GM20431 (cell line): ENCODE data around the gene FANCG.

Experiments used
- in situ Hi-C: fragments of 300-500 bp; cut with MseI, MboI; formaldehyde crosslinking; loops from one replicate; pipeline ENCODE4 v1.15.0; 2020; ENCODE audit warnings: low sequenced_read_pairs; ENCODE audit not compliant: unreplicated experiment

FANCG gene

DNA sequence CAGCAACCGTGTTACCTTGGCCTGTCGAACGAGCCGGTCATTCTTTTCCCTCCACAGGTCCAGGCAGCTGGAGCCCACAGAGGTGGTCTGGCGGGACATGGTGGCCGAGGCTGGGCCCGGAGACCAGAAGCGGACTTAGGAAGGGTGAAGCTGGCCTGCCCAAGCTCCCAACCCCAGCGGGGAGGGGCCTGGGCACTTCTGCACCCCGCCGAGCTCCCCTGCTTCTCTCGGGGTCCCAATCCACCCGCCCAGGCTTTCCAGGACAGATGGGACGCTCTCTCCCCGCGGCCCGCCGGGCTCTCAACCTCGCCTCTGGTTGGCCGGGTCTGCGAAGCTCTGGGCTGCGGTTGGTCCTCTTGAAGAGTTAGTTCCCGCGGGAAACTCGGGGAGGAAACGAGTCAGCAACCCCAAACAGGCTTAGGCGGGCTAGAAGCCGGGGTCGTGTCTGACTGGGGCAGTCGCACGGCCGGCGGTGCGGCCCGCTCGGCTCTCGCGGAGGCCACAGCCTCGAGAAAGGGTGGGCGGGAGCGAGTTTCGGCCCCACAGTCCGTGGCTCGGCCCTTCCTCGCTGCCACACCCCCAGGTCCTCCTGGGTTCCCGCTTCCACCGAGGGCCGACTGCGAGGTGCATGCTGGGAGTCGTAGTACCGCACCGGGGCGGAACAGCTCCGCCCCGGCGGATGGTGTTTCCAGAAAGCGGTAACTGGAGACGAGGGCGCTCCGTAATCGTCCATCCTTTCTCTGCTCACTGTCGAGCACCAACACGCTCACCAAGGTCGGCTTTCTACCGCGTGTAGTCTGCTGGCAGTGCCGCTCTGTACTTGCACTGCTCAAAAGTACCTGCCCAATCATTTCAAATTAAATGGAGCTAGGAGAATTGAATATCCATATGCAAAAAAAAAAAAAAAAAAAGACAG is at the start of gene FANCG:
TSS of gene FANCG (minus strand) at position 517 of the 916 bp plus-strand sequence. CDS start at position 99, 418 bp downstream.
- in situ Hi-C loops: no loop called here

DNA sequence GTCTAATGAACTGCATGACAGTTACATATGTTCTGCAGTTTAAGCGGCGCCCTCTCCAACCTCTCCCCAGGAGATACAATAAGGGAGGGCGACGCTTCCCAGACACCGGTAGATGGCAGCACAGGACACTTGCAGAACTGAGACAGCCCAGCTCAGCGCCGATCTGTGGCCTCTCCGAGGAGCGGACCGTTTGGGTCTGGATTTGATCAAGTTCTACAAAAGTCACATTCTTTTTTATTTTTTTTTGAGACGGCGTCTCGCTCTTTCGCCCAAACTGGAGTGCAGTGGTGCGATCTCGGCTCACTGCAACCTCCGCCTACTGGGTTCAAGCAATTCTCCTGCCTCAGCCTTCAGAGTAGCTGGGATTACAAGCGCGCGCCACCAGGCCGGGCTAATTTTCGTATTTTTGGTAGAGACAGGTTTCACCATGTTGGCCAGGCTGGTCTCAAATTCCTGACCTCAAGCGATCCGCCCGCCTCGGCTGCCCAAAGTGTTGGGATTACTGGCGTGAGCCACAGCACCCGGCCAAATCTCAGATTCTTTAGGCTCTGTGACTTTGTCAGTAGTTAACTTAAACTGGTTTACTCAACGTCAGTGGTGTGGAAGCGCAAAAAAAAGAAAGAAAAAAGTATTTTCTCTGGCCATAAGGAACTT is 37.3 kb upstream of the FANCG start:
- in situ Hi-C loops: no loop called here

DNA sequence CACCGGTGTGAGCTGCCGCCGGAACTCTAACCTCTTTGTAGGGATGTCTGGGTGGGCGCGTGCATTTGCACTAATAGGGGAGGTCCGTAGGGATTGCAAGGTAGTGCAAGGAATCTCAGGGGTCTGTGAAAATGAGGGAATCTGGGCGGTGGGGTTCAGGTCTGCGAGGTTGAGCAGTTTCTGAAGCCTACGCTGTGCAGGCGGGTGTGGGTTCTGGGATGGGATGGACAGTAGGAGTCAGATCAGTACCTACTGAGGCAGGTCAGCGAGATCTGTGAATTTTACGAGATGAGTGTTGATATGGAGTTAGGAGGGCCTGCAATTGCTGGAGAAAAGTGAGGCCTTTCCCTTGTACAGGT is 36.8 kb upstream of the FANCG start:
- in situ Hi-C loops: no loop called here

DNA sequence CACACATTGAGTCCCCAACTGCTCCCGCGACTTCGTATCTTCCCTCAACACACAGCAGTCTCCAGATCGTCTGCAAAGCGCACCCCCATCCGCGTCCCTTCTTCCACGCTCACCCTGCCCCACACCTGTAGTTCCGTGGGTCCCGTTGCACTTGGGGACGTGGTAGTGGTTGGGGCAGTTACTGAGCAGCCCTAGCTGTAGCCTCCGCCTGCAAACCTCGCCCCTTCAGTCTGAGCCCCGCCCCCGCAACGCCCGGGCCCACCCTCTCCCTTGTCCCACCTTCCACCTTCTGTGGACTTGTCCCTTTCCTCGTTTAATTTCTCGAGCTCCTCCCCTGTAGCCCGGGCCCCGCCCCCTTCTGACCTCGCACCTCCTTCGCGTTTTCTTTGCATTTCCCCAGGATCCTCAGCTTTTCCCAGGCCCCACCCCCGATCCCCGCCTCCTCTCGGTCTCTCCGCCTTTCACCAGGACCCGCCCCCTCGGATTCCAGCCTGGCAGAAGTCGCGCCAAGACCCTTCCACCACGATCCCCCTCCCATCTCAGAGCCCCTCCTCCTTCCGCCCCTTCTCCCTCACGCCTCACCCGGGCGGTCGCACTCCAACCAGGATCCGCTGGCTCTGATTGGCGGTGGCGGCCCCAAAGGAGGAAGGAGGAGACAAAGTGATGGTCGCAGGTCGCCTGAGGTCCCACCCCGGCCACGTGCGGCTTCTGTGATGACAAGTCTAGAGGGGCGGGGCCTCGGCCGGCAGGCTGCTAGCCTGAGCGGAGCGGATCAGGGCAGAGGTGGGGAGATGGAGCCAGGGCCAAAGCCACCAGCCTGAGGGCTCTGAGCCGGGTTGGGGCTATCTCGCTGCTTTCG is 36.2 kb upstream of the FANCG start, which contains the start of gene ATOSB:
TSS of gene ATOSB (minus strand) at position 183 of the 859 bp plus-strand sequence. CDS start 7,588 bp downstream, outside the sequence.
- in situ Hi-C loops: no loop called here

DNA sequence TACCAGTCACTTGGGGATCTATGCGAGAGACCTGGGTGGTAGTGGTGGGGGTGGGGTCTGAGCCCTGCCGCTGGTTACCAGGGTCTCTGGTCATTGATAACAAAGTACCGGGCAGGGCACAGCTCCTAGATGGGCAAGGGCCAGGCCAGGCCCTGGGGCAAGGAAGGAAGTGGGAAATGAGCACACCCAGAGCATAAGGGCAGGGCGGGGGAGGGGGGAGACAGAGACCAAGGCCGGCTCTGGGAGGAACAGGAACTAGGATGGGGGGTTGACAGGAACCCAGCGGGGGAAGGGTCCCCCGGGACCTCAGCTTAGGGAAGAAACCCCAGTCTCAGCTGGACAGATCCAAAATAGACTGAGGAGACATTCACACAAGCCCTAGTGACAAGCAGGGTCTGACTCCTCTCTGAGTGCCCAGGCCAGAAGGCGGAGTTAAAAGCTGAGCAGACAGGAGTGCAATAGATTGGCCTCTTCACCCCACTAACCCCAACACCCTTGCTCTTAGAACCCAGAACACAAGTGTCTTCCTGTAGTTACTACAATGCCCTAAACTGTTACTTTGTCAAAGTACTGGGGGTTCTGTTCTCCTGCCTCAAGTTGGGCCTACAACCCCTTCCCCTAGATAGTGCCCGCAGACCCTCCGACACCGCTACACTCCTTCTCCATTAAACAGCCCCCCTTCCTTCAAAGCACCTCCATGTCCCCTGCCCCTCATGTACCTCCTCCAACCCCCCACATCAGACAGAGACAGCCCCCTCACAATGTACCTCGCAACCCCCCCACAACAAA is 35.3 kb upstream of the FANCG start:
- in situ Hi-C loops: no loop called here

DNA sequence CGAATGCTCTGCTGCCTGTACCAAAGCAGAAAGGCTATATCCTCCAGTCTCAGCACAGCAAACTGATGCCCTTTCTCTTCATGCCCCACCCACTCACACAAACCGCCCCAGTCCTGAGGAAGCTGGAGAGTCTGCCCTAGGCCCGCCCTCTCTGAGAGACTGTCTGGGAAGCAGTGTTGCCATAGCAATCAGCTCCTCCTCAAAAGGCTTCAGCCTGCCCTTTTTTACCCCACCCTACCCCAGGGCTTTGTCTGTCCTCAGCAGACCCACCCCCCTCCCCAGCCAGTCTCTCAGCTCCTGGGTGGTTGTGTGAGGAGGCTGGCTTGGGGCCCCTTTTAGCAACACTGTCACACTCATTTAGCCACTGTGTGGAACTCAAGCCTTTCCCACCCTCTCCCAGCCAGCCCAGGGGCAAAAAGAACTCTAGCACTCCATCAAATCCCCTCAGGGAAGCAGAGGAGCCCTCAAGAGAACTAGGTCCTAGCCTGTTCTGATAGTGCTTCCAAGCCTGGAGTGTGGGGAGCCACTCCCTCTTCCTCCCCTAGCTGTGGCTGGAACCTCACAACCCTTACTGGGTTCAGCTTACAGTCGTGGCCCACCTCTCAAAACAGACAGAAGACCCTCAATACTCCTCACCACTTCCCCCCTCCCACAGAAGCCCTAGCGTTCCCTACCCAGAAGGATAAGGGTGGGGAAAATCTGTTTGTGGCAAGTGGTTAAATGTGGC is 34.5 kb upstream of the FANCG start:
- in situ Hi-C loops: no loop called here

DNA sequence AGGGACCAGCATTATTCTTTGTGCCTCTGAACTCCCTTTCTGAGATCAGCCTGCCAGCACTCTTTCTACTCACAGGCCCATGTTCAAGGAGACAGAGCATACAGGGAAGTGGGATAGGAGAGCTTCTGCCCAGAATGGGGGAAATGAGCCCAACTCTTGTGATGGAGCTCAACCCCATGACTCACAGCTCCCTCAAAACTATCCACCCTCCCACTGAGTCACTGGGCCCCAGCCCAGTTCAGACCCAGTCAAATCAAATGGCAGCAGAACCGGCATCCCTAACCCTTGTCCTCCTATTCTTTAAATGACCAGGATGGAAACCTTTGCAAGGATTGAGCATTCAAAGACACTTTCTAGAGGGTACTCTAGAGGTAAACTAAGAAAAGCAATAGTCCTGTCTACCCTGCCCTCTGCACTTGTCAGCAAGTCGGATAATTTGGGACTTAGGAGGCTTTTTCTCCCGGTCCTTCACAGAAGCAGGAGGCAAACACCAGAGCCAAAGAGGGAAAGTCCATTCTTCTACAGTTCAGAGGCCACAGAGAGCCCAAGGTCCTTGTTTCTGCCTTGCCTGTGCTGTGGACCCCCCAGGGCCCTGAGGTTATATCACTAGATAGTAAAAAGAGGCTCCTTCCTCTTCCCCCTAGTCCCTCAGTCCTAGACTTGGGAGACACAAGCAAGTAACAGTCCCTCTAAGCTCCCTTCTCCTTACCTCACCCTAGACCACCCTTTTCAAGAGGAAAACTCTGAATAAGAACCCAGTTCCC is 32.7 kb upstream of the FANCG start:
- in situ Hi-C loops: no loop called here

DNA sequence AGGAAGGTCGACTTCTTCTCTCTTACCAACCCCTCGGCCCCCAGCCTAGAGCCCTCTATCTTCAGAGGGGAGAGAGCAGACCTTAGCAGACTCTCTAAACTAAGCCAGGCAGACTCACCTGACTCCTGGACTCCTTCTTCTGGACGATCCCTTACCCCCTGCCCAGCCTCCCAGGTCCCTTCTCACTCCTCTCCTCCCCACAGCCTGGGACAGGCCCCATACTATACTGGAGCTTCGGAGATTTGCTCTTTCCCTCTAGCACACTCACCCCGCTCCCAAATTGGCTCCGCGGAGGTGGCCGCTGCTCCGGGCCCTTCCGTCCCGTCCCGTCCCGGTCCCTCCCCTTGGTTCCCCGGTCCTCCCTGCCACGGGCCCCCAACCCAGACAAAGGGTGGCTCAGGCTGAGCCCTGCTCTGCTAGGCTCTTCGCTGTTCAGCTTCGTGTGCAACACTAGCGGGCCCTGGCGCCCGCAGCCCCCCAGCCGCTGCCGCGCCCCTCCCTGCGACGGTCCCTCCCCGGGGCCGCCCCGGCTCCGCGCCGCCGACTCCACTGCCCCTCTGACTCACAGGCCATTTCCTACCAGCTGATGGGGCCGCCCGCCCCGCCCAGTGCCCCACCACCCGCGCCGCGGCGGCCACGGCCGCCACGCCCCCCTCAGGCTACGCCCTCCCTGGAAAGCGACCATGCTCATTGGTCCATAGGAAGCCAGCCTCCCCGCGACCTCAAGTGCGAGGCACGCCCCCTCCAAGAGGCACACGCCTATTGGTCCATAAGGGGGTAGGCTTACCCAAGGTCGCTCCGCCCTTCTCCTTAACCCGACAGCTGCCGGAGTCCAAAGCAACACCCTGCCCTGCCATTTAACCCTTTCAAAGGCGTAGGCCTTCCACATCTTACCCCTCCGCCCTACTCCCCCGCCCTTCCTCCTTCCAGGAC is 31.5 kb upstream of the FANCG start:
- in situ Hi-C loops: no loop called here

DNA sequence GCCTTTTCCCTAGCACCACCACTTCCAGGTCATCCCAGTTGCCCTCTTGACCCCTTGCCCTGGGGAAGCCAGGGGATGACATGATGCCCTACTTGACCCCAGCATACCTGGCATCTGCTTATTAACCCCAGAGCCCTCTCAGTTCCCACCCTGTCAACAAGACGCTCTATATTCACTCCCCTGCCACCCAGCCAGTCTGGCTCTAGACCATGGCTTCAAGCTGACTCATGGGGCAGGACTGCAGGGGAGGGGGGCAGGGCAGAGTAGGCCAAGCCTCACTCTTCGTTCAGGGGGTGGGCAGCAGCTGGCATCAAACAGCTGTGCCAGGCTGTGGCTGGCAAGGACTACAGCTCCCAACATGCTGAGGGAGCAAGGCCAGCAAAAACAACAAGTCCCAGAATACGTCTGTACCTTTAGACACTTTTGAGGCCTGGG is 30.6 kb upstream of the FANCG start:
- in situ Hi-C loops: no loop called here

DNA sequence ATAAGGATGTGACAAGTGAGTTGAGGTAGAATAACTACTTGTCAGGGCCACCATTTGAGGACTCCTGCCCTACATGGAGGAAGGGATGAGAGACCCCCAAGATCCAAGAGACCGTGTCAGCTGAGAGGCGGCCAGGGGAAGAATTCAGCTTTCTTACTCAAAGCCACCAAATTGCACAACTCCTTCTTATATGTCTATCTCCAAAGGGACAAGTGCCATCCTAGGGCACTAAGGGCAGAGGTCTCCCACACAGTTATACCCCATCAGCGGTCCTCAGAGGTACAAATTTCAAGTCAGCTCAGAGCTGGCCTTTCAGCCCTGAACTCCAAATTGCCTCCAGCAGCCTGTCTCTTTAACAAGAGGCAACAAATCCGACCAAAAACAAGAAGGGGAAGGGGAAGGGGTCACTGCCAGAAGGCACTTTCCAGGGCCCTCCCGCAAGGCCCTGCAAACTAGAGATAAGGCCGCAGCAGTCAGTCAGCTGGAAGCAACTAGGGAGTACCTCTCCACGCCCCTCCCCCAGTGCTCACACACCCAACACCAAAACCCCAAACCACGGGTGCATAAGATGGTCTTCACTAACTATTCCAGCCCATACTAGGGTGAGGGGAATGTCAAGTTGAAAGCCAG is 29.3 kb upstream of the FANCG start:
- in situ Hi-C loops: no loop called here

DNA sequence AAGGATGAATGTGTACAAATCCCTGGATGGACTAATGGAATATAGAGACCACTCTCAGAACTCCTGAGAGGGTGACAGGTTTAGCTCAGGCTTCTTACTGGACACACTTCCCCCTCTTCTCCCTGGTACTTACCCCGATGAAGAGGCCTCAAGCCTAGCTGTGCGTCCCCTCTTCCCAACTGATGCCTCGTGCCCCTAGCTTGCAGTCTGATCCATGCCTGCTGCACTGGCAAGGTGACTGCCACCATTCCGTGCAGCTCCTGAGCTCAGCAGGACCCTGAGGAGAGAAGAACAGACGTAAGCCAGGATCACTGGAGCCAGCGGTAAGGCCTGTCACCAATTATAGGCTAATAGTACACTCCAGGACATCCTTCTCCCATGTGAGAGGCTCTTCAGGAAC is 28.7 kb upstream of the FANCG start:
- in situ Hi-C loops: no loop called here

DNA sequence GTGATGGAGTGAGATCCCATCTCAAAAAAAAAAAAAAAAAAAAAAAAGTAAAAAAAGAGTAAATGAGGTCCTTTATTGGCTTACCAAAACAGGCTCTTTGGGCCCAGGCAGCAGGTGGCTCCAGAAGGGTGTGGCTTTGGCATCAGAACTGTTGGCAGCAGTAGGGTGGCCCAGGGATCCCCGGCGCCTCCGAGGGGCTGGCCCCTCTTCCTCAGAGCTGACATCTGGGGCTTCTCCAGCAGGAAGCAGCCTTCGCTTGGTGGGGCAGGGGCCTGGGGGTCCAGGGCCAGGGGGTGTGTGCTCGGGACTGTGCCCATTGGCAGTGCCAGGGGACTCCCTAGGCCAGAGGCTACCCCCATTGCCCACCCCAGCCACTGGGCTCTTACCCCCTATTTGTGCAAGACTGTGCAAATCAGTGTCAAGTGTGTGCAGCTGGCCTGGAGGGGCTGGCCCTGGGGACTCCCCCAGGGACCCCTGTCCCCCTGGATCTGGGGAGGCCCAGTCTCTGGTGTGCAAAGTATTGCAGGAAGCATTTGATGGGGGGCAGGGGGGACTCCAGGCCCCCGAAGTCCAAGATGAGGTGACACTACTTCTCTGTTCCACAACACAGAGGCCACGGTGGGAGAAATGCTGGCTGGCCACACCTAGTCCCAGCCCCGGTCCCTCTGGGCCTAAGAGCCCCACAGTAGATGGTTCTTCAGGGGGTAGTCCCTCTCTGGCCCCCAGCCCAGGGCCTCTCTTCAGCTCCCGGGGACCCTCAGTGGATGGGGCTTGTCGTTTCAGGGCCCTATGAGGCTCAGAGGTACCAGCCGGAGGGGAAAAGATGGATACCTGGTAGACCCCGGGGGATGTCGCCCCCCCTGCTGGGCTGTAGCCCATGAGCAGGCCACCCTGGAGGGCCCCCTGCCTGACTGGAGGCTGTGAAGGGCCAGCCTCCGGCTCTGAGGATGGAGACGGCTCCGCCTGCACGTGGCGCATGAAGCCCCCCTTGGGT is 27.9 kb upstream of the FANCG start:
- in situ Hi-C loops: no loop called here

DNA sequence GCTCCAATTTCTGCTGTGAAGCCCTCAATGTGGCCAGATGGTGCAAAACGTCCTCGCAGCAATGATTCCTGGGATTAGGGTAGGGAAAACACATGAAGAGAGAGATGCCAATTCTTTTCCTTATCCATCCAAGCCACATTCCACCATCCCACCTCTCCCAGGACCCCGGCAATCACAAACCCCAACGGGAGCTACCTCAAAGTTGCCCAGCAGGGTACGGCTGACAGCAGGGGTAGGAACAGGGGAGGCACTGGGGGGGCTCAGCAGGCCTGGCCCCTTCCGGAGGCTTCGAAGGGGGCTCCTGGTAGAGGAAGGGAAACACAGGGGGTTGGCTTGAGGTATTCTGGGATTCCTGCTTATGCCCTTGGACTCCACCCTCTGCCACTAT is 26.6 kb upstream of the FANCG start:
- in situ Hi-C loops: no loop called here

DNA sequence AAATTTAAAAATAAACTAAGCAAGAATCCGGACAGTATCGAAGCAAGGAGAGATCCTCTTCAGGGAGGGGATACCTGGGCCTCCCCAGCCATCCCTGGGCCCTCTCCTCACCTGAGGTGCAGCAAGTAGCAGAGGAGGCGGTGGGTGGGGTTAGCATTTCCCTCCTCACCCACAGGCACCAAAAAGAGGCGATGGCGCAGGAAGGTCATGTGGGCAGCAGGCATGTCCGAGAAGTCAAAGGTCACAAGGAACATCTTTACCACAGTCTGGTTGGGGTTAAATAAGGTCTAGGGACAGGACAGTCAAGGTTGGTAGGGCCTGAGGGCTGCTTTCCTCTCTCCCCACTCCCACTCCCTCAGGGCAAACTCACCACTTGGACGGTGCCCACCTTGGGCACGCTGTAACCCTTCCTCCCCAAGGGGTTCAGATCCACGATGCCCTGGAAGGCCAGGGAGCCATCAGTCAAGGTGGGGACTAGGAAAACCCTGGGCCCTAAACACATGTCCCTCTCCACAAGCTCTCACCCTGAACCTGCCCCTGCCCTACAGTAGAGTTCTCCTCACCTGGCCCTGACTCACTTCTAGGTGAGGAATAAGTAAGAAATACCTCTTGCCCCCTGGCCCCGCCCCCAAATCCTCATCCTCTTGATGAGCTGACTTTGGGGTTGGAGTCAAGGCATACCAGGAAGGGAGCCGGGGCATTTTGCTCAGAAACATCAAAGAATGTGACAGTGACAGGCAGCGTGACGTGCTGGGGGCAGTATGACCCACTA is 26.0 kb upstream of the FANCG start:
- in situ Hi-C loops: no loop called here

DNA sequence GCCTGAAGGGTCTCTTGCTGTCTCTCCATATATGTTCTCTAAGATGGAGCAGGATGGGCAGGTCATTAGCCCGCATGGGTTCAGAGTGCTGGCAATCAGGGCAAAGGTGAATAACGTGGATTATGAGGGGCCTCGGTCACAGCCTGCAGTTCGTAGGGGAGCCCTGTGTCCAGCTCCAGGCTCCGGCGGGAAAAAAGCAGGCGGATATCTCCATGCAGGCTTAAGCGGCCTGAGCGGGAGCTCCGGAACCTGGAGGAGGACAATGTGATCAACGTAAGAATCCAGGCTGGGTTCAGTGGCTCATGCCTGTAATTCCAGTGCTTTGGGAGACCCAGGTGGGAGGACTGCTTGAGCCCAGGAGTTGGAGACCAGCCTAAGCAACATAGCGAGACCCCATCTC is 25.4 kb upstream of the FANCG start:
- in situ Hi-C loops: no loop called here
